ENCODE results near the gene C1orf167.

C1orf167 gene

DNA sequence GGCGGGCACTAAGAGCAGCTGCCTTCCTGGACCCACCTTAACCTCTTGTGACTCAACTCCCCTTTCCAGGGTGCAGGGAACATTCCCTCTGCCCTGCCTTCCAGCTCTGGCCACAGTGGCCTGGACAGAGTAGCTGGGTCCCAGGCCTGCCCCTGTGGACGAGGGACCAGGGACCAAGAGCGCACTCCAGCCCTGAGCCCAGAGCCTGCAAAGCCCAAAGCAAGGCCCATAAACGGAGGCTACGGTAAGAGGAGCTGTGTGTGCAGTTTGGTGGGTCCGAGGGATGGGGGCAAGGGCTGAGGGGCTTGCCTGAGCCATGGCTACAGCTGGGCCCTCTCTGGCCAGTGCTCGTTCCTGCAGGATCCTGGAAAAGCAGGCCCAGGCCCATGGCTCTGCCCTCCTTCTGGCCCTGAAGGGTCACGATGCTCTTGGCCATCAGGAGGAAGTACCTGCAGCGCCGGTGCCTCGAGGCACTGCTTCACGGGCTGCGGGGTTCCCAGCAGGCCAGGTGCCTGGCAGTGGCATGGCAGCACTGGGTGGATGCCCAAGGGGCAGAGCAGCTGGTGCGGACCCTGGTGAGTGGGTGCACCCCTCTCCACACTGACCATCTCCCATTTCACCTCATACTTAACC lies 25.9 kb downstream of the C1orf167 start:
- no peak for DNase-seq

DNA sequence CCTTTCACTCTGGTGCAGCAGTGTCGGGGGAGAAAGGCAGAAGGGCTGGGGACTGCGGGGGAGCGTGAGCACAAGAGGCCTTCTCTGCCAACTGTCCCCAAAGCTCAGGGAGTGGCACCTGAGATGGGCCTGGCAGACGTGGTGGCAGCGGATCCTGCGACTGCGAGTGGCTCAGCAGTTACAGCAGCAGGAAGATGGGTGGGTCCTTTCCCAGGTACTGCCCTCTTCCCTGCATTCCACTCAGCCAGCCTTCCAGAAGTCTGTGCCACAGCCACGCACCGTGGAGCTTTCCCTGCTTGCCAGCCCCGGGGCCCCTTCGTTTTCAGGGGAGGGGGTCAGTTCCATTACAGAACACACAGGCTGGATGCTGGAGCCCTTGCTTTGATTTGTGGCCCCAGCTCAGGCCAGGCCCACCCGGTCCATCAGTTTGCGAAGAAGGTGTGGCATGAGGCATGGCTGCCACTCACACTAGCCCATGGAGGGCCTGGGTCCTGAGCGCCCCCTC lies 26.6 kb downstream of the C1orf167 start:
- DNase-seq: no peak

GRCh38 chr1:11789126-11790067 lies 27.4 kb downstream of the C1orf167 start:
- no peak for DNase-seq

- no peak for DNase-seq
Observed at GRCh38 chr1:11790101-11790879, 28.3 kb downstream of the C1orf167 start.

GRCh38 chr1:11790880-11791715 lies 29.1 kb downstream of the C1orf167 start:
- DNase-seq: no peak

DNA sequence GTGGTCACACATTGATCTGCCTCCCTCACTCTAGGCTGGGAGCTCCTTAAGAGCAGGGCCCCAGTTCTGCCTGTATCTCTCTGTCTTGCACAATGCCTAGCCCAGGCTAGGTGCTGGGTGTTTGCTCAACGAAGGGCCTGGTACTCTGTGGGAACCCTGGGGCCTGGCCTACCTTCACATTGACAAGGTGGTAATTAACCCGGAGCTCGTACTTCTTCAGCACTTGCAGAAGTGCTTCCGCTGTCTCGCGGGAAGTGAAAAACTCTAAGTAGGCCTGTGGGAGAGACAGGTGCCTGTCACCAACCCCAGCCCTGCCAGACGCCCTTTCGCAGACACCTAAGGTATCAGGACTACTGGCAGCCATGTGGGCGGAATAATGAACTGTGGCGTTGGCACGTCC lies 30.1 kb downstream of the C1orf167 start:
- no peak for DNase-seq

DNA sequence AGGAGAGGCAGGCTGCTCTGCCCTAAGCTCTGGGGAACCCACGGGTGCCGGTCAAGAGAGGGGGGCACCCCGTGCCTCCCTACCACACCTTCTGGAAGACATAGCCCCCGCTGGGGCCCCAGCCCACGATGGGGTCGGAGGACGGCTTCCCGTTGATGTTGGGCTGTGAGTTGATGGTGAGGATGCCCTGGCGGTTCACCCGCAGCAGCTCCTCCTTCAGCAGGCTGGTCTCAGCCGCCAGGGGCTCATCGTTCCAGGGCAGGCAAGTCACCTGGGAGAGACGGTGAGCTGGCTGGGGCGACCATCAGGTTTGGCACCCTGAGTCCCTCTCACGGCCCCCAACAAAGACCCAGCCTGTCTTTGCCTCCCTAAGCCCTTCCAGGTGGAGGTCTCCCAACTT lies 31.8 kb downstream of the C1orf167 start:
- DNase-seq: no peak

- no peak for DNase-seq
Observed at GRCh38 chr1:11794446-11795237, 32.6 kb downstream of the C1orf167 start.

GRCh38 chr1:11795238-11795890 lies 33.4 kb downstream of the C1orf167 start:
- DNase-seq: no peak

- no peak for DNase-seq
Observed at GRCh38 chr1:11796036-11796828, 34.2 kb downstream of the C1orf167 start.

GRCh38 chr1:11797525-11798216 lies 35.7 kb downstream of the C1orf167 start:
- no peak for DNase-seq

- DNase-seq: no peak
Observed at GRCh38 chr1:11799099-11799498, 37.1 kb downstream of the C1orf167 start.

DNA sequence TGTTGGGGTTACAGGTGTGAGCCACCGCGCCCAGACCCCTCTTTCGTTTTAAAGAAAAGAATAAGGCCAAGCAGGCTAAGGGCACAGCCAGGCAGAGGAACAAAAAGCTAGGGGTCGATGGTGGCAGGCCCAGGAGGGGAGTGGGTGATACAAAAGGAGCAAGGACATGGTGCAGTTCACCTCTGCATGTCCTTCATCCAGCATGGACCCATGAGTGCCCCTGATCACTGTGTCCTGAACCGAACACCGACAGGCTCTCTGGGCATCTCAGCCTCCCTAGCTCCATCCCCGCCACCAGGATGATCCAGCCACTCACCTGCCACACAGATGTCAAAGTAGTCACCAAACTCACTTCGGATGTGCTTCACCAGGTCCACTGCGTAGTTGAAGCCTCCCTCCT lies 37.9 kb downstream of the C1orf167 start:
- no peak for DNase-seq

GRCh38 chr1:11800391-11800755 lies 38.4 kb downstream of the C1orf167 start:
- no peak for DNase-seq

DNA sequence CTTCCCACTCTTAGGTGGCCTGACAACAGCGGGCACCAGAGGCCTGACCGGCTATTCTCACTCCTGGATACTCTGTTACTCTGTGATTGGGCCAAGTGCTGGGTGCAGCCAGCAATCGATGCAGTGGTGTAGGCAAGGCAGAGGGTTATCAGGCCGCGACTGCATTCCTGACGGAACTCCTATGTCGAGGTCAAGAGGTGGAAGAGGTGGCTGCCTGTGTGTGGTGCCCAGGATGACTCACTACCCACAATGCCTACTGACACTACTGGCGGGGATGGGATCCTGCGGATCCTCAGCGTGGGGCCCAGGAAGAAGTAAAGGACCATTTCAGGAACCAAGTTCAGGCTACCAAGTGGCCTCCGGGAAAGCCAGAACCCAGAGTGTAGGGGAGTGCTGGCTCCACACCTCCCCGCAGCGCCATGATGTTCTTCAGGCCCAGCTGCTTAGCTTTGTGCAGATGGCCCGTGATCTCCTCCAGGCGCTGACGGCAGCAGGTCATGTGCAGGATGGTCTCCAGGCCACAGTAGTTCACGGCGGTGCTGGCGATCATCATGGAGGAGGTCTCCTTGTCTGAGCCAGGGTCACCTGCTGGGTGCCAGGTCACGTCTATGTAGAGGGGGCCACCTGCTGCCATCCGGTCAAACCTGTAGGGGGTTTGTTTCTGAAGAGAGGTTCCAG lies 38.9 kb downstream of the C1orf167 start:
- DNase-seq: no peak

DNA sequence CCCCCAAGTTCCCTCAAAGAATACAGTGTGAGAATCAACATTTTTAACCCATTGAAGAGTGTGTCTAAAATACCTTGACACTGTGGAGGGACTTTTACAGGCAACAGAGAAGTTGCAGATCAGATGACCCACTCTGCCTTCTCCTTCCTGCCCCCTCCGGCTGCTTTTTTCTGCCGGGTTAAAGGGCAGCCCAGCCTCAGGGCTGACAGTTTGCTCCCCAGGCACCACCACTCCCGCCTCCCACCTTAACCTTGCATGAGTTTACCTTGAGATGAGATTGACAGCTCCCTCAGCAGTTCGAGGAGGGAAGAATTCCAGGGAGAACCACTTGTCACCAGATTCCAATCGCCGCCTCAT lies 40.6 kb downstream of the C1orf167 start:
- no peak for DNase-seq

- DNase-seq: peak; percentile 71
Observed at GRCh38 chr1:11802973-11803885, 41.2 kb downstream of the C1orf167 start.
